AG09309 (cell line): ENCODE data around the gene DRAXIN.

Experiments used
- DNase-seq: peaks from one replicate; pipeline ENCODE4 v3.0.0-alpha.2; 2010; ENCODE audit warnings: low read depth
- H3K4me3 ChIP-seq: 2 replicates; pipeline ENCODE4 v1.5.1; 2011; ENCODE audit warnings: mild to moderate bottlenecking, low read depth, low read length, moderate library complexity; ENCODE audit not compliant: control insufficient read depth
- CTCF ChIP-seq: IDR thresholded peaks from 2 replicates; pipeline ENCODE4 v1.5.1; 2011; ENCODE audit warnings: mild to moderate bottlenecking, low read depth, low read length, inconsistent platforms; ENCODE audit not compliant: insufficient read depth, control insufficient read depth; ENCODE audit errors: missing control alignments

Gene DRAXIN

GRCh38 chr1:11675325-11675724 is 16.2 kb upstream of the DRAXIN start:
- no peak for DNase-seq
- no peak for TF ChIP-seq CTCF
- H3K4me3 ChIP-seq: no peak overlapping the region

- DNase-seq: no peak
- TF ChIP-seq CTCF: no peak
- H3K4me3 ChIP-seq: no peak overlapping the region
These were observed 15.0 kb upstream of the DRAXIN start for GRCh38 chr1:11676386-11677103.

GRCh38 chr1:11678442-11678841 is 13.1 kb upstream of the DRAXIN start:
- no peak overlapping the region for H3K4me3 ChIP-seq
- no peak for DNase-seq
- no peak for TF ChIP-seq CTCF

GRCh38 chr1:11680270-11681070 is 11.0 kb upstream of the DRAXIN start:
- no peak for TF ChIP-seq CTCF
- DNase-seq: no peak
- H3K4me3 ChIP-seq: peak overlapping the region; percentile 98

GRCh38 chr1:11681071-11681771 is 10.3 kb upstream of the DRAXIN start, which contains the start of gene MAD2L2:
Gene MAD2L2 (minus strand): TSS chr1:11681148. CDS start chr1:11680601, 547 bp downstream.
- DNase-seq: peak; percentile 31
- TF ChIP-seq CTCF: no peak
- peak within 1 kb of the TSS; percentile 98 for H3K4me3 ChIP-seq

- TF ChIP-seq CTCF: no peak
- no peak overlapping the region for H3K4me3 ChIP-seq
- no peak for DNase-seq
These were observed 9.2 kb upstream of the DRAXIN start for GRCh38 chr1:11682287-11682771.
